Measurements from ENCODE around the gene RHBDD2.

DNA sequence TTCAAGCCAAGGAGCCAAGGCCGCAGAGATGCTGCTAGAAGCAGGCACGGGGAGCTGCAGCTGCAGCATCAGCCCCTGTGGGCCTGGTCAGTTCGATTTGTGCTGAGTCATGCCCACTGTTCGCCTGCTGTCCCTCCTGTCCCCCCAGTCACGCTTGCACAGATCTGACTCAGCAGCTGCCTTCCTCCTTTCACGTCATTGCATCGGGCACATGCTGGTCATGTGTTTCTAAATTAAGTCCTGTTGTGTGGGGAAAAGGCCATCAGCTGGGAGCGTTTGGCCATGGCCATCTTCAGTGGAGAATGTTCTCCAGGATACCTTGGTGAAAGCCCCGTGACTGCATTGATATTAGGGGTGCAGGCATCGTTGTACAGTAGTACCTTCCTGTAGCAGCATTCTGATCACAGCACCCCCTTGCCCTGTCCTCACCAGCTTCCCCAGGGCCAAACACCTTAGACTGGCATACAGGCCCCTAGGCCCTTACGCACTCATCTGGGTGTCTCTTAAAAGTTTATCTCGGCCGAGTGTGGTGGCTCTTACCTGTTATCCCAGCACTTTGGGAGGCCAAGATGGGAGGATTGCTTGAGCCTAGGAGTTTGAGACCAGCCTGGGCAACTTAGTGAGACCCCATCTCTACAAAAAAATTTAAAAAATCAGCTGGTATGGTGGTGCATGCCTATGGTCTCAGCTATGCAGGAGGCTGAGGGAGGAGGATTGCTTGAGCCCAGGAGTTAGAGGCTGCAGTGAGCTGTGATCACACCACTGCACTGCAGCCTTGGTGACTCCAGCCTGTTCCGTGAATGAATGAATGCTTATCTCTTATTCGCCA is 59.3 kb downstream of the RHBDD2 start:
- TF ChIP-seq POLR2AphosphoS5 (IDR thresholded peaks at IDR 0.05) = no peak
- TF ChIP-seq, protein P1, sequence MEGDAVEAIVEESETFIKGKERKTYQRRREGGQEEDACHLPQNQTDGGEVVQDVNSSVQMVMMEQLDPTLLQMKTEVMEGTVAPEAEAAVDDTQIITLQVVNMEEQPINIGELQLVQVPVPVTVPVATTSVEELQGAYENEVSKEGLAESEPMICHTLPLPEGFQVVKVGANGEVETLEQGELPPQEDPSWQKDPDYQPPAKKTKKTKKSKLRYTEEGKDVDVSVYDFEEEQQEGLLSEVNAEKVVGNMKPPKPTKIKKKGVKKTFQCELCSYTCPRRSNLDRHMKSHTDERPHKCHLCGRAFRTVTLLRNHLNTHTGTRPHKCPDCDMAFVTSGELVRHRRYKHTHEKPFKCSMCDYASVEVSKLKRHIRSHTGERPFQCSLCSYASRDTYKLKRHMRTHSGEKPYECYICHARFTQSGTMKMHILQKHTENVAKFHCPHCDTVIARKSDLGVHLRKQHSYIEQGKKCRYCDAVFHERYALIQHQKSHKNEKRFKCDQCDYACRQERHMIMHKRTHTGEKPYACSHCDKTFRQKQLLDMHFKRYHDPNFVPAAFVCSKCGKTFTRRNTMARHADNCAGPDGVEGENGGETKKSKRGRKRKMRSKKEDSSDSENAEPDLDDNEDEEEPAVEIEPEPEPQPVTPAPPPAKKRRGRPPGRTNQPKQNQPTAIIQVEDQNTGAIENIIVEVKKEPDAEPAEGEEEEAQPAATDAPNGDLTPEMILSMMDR (IDR thresholded peaks at IDR 0.05) = no peak
